ENCODE results near the gene LMBR1.

LMBR1 gene

GRCh38 chr7:156682928-156683327 is 210.1 kb downstream of the LMBR1 start:
- no peak for DNase-seq

DNA sequence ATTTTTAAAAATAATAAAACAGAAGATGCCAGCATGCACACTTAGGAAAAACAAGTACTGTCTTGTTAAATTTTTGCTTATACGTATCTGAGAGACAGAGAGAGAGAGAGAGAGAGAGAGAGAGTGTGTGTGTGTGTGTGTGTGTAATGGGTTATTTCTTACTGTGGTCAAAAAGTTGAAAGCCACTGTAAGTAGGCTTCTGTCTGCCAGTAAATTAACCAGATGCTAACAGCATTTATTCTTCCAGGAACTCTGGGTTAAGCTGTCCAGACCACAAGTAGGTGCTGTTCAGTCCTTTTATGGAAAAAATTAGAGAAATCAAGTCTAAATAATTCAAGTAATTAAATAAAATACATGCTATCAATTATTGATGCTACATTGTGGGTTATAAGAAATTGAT is 212.7 kb downstream of the LMBR1 start:
- DNase-seq = no peak

- no peak for DNase-seq
These were observed 215.5 kb downstream of the LMBR1 start for GRCh38 chr7:156677374-156678054.

GRCh38 chr7:156676263-156676662 is 216.7 kb downstream of the LMBR1 start:
- no peak for DNase-seq

GRCh38 chr7:156675721-156676120 is 217.3 kb downstream of the LMBR1 start:
- DNase-seq = no peak

DNA sequence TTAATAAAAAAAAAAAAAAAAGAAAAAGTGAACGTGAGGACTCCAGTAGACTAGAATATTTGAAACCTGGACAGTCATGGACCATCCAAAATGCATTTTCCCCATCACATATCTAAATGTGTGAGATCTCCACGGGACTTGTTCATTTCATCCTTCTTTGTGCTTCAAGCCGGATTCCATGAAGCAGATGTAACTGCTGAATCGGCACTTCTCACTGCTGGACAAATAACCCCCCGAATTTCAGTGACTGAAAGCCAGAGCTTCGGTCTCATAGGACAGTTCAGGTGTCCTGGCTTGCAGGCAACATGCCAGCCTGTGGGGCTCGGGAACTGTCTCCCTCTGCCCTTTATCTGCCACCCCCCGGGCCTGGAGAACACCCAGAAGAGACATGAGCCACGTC is 219.1 kb downstream of the LMBR1 start:
- DNase-seq = no peak

GRCh38 chr7:156673454-156673853 is 219.5 kb downstream of the LMBR1 start:
- DNase-seq = no peak

DNA sequence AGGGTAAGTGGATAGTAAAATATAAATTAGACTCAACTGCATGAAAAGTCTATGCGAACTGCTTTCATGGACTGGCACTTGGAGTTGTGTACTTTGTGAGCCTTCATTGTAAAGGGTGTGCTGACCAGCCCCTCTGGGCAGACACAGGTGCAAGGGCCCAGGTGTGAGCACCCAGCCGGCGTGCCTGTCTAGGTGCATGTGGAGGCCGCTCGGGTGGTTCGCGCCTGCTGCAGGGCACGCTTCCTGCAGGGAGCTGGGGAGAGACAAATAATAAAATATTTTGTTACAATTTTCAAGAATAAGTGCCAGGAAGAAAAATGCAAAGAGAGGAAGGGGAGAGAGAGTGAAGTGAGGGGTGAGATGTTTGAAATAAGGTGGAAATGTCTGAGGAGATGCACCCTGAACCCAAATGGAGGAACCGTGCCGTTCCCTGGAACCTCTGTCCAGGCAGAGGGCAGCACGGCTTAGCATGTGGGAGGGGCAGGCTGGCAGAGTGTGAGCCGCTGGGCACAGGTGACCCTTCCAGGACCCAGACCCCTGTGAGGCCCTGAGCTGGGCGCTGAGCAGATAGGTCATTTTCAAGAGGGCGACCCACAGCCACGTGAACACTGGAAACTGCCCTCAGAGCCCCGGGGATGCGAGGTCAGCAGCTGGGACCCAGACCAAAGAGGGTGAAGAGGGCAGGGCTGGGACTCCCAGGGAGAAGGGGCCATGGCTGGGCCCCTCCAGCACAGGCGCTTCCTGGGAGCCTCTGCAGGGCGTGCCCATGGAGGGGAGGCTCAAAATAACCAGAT is 223.8 kb downstream of the LMBR1 start:
- no peak for DNase-seq

DNA sequence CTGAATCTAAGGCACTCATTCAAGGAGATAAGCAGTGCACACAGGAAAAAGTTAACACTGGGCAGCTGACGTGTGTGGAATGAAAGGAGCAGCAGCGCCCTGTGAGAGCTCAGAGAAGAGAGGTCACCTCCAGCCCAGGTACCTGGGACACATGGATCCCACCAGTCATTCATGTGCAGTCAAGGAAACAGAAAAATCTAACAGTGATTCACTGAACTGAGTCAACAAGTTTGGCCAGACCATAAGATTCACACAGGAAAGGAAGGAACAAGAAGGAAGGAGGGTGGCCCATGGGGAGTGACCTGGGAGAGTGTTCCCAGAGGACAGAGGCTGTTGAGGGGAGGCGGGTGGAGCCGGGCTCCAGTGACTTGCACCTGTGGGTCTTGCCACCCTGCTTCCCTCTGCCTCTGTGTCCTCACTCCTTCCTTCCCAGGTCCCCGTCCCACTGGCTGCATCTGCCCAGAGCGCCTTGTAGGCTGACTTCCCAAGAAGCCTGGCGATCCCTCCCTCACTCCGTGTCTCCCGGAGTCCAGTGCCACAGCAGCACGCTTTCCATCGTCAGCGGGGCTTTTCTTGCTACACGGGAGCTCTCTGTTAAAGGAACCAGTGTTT is 224.7 kb downstream of the LMBR1 start:
- DNase-seq = no peak

GRCh38 chr7:156667110-156667426 is 225.9 kb downstream of the LMBR1 start:
- peak in 1 of 2 experiments; percentile 52 for DNase-seq

- DNase-seq = no peak
These were observed 226.4 kb downstream of the LMBR1 start for GRCh38 chr7:156666368-156667109.

DNA sequence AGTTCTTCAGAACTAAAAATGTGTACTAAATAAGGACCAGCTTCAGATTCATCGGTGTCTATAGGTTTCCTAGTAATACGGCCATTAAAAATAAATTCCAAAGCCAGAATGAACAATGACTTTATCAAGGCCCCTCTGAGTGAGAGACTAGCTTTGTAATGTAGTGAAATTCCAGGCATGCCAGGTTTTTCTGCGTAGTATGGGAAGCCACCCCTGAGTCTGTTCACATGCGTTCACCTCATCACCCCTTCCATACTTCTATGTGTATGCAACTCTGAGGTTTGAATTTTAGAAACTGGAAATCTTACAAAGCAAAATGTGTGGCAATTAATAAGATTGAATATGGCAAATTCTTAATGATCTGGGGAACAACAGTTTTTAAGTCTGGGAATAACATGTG is 227.9 kb downstream of the LMBR1 start:
- no peak for DNase-seq

DNA sequence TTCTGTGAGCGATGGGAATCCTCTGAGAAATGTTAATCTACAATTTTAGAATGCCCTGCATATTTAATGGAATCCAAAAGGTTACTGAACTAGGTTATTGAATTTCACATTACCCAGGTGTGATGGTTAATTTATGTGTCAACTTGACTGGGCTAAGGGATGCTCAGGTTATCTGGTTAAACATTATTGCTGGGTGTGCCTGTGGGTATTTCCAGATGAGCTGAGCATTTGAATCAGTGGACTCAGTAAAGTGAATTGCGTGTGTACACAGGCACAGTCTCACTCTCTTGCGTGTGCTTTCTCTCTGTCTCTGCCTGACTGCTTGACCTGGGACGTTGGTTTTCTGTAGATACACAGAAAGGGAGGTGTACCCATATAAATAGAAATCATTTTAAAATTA is 230.7 kb downstream of the LMBR1 start:
- no peak for DNase-seq

- no peak for DNase-seq
These were observed 231.3 kb downstream of the LMBR1 start for GRCh38 chr7:156661637-156662036.

DNA sequence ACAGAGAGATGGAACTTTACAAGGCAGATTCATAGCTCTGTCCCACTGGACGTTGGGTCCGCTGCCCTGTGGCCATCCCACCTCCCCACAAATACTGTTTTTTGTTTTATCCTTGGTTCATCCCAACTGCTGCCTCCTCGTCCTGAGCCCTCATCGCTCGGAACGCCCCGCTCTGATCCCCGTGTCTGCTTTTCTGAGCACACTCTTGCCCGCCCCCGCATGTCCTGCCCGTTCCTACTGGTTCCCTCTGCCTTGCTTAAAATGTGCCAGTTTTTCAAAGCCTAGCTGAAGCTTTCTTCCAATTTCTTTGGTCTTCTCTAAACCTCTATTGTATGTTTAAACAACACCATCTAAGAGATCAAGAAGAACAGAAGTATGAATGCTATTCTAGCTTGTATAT is 233.0 kb downstream of the LMBR1 start:
- no peak for DNase-seq

DNA sequence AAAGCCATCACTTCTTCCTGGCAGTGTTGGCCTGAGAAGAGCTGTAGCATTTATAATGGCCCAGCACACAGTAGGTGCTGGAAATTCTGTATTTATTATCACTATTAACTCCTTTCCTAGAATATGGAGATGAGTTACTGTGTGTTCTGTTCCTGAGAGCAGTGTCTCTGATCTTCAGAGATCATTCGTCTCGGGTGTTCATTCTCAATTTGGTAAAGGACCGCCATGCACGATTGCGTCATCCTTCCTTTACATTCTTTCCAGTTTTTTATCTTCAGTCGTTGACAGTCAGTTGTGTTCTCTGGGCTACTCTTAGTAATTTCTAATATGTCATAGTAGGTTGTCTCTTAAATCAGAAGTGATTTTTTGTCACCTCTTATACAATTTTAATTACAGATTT is 233.8 kb downstream of the LMBR1 start:
- DNase-seq = no peak

DNA sequence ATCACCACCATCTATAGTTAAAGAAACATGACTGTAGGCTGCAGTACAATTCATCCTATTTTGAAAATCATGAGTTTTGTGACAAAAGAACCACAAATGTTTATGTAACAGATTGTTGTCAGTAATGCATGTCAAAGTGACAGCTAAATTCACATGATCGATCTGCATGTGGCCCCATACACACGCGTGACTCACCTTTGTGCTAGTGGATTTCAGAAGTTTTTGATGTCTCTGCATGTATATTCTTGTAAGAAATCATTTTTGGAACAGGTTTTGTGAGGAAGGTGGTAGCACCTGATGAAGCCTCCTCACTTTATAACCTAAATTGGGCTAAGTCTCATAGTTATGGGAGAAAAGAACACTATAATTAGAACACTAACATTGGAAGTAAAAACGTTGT is 235.3 kb downstream of the LMBR1 start:
- no peak for DNase-seq

DNA sequence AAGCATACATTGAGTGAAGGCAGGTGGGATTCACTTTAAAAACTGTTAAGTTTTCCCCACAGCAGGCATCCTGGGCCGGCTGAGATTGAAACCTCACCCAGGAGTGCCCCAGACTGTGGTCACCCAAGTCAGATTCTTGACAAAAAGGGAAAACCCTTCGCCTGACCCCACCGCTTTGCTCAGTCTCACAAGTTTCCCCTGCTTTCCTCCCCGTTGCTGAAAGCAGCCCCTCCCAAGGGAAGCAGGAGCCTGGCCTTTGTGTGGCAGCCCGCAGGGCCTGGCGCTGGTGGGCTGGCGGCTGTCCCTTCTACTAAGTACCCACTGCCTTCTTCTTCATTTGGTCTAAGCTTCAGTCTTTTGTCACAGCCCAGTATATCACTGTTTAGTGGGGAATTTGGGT is 236.4 kb downstream of the LMBR1 start:
- no peak for DNase-seq

GRCh38 chr7:156655983-156656382 is 237.0 kb downstream of the LMBR1 start:
- DNase-seq = no peak

DNA sequence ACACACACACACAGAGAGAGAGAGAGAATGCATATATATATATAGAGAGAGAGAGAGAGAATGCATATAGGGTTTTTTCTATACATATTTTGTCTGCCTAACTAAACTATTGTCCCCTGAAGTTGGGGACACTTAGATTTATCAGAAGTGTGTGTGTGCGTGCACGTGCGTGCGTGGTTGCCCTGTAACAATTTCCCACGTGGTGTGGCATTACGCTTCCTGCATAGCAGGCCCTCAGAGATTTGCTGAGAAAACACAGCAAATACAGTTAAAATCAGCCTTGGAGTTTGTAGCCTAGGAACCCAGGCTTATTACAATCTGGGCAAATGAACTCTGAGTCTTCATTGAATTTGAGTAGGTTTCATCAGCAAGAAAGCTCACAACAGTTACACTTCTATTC is 237.7 kb downstream of the LMBR1 start:
- DNase-seq = no peak

DNA sequence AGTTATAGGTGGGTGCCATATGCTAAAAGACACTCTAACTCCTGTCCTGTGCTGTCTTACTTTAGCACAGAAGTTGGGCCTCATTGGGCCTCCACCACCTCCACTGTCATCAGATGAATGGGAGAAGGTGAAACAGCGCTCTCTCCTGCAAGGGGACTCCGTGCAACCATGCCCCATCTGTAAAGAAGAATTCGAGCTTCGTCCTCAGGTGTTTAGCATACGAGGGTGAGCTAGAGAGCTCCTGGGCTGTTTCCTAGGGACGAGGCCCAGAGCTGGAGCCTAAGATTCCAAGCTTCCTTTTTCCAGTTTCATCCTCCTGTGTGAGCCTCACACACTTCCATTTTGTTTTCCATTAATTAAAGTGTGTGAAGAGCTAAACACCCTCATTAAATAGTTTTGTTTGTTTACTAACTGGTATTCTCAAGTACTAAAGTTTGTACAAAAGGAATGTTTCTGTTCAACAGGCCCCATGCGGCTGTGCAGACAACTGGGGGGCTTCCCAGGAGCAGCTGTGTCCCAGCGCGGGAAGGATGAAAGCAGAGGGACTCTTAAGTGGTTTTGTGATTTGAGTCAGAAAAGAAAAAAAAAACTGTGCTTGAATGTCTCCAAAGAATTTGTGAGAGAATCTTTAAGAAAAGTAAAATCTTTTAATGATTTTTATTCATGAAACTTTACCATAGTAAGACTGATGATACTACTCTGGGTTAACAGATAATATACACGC is 238.3 kb downstream of the LMBR1 start:
- DNase-seq = no peak

- no peak for DNase-seq
These were observed 240.0 kb downstream of the LMBR1 start for GRCh38 chr7:156652886-156653568.
